ENCODE measurements around the gene ARMC9. TPM values are rescaled to one million over a fixed set of nuclear protein-coding genes. Genes with fewer than 3 reads are reported as not detected.

Gene ARMC9, protein sequence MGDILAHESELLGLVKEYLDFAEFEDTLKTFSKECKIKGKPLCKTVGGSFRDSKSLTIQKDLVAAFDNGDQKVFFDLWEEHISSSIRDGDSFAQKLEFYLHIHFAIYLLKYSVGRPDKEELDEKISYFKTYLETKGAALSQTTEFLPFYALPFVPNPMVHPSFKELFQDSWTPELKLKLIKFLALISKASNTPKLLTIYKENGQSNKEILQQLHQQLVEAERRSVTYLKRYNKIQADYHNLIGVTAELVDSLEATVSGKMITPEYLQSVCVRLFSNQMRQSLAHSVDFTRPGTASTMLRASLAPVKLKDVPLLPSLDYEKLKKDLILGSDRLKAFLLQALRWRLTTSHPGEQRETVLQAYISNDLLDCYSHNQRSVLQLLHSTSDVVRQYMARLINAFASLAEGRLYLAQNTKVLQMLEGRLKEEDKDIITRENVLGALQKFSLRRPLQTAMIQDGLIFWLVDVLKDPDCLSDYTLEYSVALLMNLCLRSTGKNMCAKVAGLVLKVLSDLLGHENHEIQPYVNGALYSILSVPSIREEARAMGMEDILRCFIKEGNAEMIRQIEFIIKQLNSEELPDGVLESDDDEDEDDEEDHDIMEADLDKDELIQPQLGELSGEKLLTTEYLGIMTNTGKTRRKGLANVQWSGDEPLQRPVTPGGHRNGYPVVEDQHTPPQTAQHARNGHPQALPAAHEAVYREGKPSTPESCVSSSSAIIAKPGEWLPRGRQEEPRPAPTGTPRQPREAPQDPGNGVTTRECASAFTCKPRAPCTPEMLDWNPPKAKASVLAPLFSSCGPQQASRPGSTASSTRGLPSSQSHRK
- total RNA-seq = 97.6 and 158 TPM in 2 replicates

GRCh38 chr2:231198291-231199173 lies at the start of gene ARMC9:
Gene ARMC9 (plus strand): TSS chr2:231198631. CDS start chr2:231206239, 7,608 bp downstream.

GRCh38 chr2:231395188-231396057 lies 197.0 kb downstream of the ARMC9 start, which contains the start of gene B3GNT7:
Gene B3GNT7 (plus strand): TSS chr2:231395710. CDS start chr2:231395804, 94 bp downstream.

Other genes with a start within 250 kb of the ARMC9 start
- gene SPATA3, start 202.5 kb upstream of the ARMC9 start, total RNA-seq = not detected in 2 replicates
- 0.25 and 0.26 TPM in 2 replicates for gene C2orf72, start 161.1 kb upstream of the ARMC9 start, total RNA-seq
- 139 and 182 TPM in 2 replicates for gene PSMD1, start 141.8 kb upstream of the ARMC9 start, total RNA-seq
- gene HTR2B, start 73.6 kb upstream of the ARMC9 start, total RNA-seq = 118 and 269 TPM in 2 replicates
- 0.25 and 0.26 TPM in 2 replicates for gene B3GNT7, start 197.1 kb downstream of the ARMC9 start, total RNA-seq

Measured in aortic smooth muscle cell (primary cell).